K562 (cell line): Measurements from ENCODE around the gene KLF2. TPM values are rescaled to one million over a fixed set of nuclear protein-coding genes. Genes with fewer than 3 reads are reported as not detected.

Experiments used
- ATAC-seq: fragments of 200-7000 bp; cut with Tn5 transposase; 3 replicates; pipeline ENCODE4 v1.9.1; 2020; ENCODE audit warnings: moderate library complexity
- BruUV-seq: library from RNA; stranded (reverse); fragments of 400-500 nt; replicated peaks from 2 replicates; lab custom pipeline; 2021; lab: Mats Ljungman, UMichigan
- CTCF ChIA-PET: fragments of 300-600 bp; formaldehyde crosslinking; extraction: SDS; loops from one replicate; lab custom pipeline; 2021; ENCODE audit warnings: low intra/inter-chr PET ratio; lab: Yijun Ruan, JAX
- POLR2A ChIA-PET: fragments of 300-600, 350-650 bp; sonication (Branson Sonifier 250); formaldehyde crosslinking; extraction: SDS; loops from one replicate; lab custom pipeline; 2021; ENCODE audit warnings: antibody characterized with exemption, inconsistent platforms; lab: Yijun Ruan, JAX
- DNase-seq, 4 experiments: peaks; one replicate each; pipeline versions ENCODE4 v3.0.0 to v3.0.0-alpha.2; 2011 to 2018; ENCODE audit warnings: low spot score in 3 of 4, mixed read lengths in 3 of 4; ENCODE audit errors: extremely low read depth in 1 of 4
- FAIRE-seq: peaks from 2 replicates; lab custom pipeline; 2011; peaks lifted over from hg19 to GRCh38; lab: Jason Lieb, UNC
- H2AFZ ChIP-seq: 2 replicates; pipeline ENCODE4 v1.6.0; 2011; ENCODE audit warnings: low read depth, low read length, control low read depth, inconsistent platforms
- H3K27ac ChIP-seq: fragments of 200-600 bp; 3 replicates; pipeline ENCODE4 v1.8.0; 2011; ENCODE audit warnings: low read depth, mild to moderate bottlenecking, control low read depth, inconsistent platforms, low read length, moderate library complexity, mixed read lengths; ENCODE audit errors: extremely low read depth
- H3K27me3 ChIP-seq, 2 experiments: fragments of 300-600 bp in 1 of 2; 2 replicates in 1 of 2; 3 replicates in 1 of 2; pipeline versions ENCODE4 v1.6.0 to v1.8.0; 2011; ENCODE audit warnings: inconsistent platforms in 2 of 2, low read length in 2 of 2, mild to moderate bottlenecking in 1 of 2, mixed read lengths in 1 of 2, moderate library complexity in 1 of 2; ENCODE audit not compliant: control insufficient read depth in 2 of 2, insufficient read depth in 2 of 2
- H3K36me3 ChIP-seq: fragments of 300-600 bp; 3 replicates; pipeline ENCODE4 v1.8.0; 2011; ENCODE audit warnings: mild to moderate bottlenecking, low read length, inconsistent platforms; ENCODE audit not compliant: control insufficient read depth, insufficient read depth
- H3K4me1 ChIP-seq, 2 experiments: fragments of 200-600 bp in 1 of 2; replicated peaks in 1 of 2; 2 replicates in 1 of 2; 3 replicates in 1 of 2; pipeline versions ENCODE4 v1.5.1 to v1.8.0; 2011; ENCODE audit warnings: inconsistent platforms in 2 of 2, low read length in 2 of 2, mild to moderate bottlenecking in 1 of 2, mixed read lengths in 1 of 2, moderate library complexity in 1 of 2; ENCODE audit not compliant: control insufficient read depth in 2 of 2, insufficient read depth in 2 of 2
- H3K4me2 ChIP-seq: 2 replicates; pipeline ENCODE4 v1.6.1; 2011; ENCODE audit warnings: low read length, control low read depth, inconsistent platforms, mixed read lengths; ENCODE audit not compliant: insufficient read depth
- H3K4me3 ChIP-seq: fragments of 200-600 bp; sonication (generic), shearing (Covaris generic); 2 replicates; pipeline ENCODE4 v1.5.1; 2016; ENCODE audit warnings: control low read depth, inconsistent platforms
- H3K79me2 ChIP-seq: fragments of 200-600 bp; 3 replicates; pipeline ENCODE4 v1.8.0; 2011; ENCODE audit warnings: low read length, inconsistent platforms; ENCODE audit not compliant: control insufficient read depth, insufficient read depth
- H3K9ac ChIP-seq, 2 experiments: 2 replicates each; pipeline versions ENCODE4 v1.6.0 to v1.6.1; 2011; ENCODE audit warnings: low read depth in 2 of 2, low read length in 2 of 2, control low read depth in 1 of 2, inconsistent platforms in 1 of 2, mild to moderate bottlenecking in 1 of 2, mixed read lengths in 1 of 2; ENCODE audit not compliant: insufficient read depth in 1 of 2
- H3K9me1 ChIP-seq: one replicate; pipeline ENCODE4 v1.6.0; 2011; ENCODE audit warnings: inconsistent platforms, mild to moderate bottlenecking, low read length, moderate library complexity; ENCODE audit not compliant: control insufficient read depth, insufficient read depth
- H3K9me3 ChIP-seq: replicated peaks from 2 replicates; pipeline ENCODE4 v1.5.1; 2011; ENCODE audit warnings: low read depth, low read length, inconsistent platforms; ENCODE audit not compliant: control insufficient read depth, insufficient read depth
- H4K20me1 ChIP-seq: replicated peaks from 2 replicates; pipeline ENCODE4 v1.6.1; 2011; ENCODE audit warnings: low read length, inconsistent platforms, mixed read lengths; ENCODE audit not compliant: control insufficient read depth, insufficient read depth
- BRD4 ChIP-seq: fragments of 200-600 bp; sonication (generic); IDR thresholded peaks from 2 replicates; pipeline ENCODE4 v1.6.1; 2017; ENCODE audit warnings: inconsistent platforms
- DACH1 ChIP-seq: fragments of 450-650 bp; IDR thresholded peaks from 2 replicates; pipeline ENCODE4 v1.6.1; 2018; ENCODE audit not compliant: partially characterized antibody
- DIDO1 ChIP-seq: fragments of 450-650 bp; IDR thresholded peaks from 2 replicates; pipeline ENCODE4 v1.6.1; 2016; ENCODE audit warnings: low read depth, missing biosample characterization, missing genetic modification characterization
- FOSL1 ChIP-seq: fragments of 200-800 bp; sonication (Bioruptor generic); conservative IDR thresholded peaks from 2 replicates; pipeline ENCODE4 v1.6.1; 2016; ENCODE audit warnings: missing genetic modification characterization, missing compliant biosample characterization
- GTF2B ChIP-seq: IDR thresholded peaks from 2 replicates; pipeline ENCODE4 v1.6.1; 2011; ENCODE audit not compliant: insufficient read length; ENCODE audit errors: extremely low read depth
- KLF16 ChIP-seq: IDR thresholded peaks from 2 replicates; pipeline ENCODE4 v1.6.1; 2016; ENCODE audit warnings: antibody characterized with exemption
- PTBP1 ChIP-seq: fragments of 200-400 bp; formaldehyde crosslinking; IDR thresholded peaks from 2 replicates; pipeline ENCODE4 v1.6.1; 2017; ENCODE audit warnings: low read depth, low read length
- PURB ChIP-seq: sonication (generic); formaldehyde crosslinking; IDR thresholded peaks from 2 replicates; pipeline ENCODE4 v1.9.0; 2021; ENCODE audit warnings: low read depth, mild to moderate bottlenecking, missing genetic modification reagents
- RFX1 ChIP-seq: fragments of 450-650 bp; IDR thresholded peaks from 2 replicates; pipeline ENCODE4 v1.6.1; 2016; ENCODE audit warnings: mild to moderate bottlenecking, moderate library complexity
- RNF2 ChIP-seq: sonication (generic); IDR thresholded peaks from 2 replicates; pipeline ENCODE4 v1.6.1; 2016
- ZBED1 ChIP-seq: IDR thresholded peaks from 2 replicates; pipeline ENCODE4 v1.6.1; 2014
- ZNF124 ChIP-seq: sonication (generic); formaldehyde crosslinking; IDR thresholded peaks from 2 replicates; pipeline ENCODE4 v1.8.1; 2022; ENCODE audit warnings: missing genetic modification reagents
- WGBS: fragments of 100-300 bp; shearing (Covaris generic); methylation state at CpG from one replicate; pipeline ENCODE4 v1.1.6; 2016; ENCODE audit warnings: low coverage, mixed read lengths; ENCODE audit not compliant: insufficient coverage; ENCODE audit errors: missing lambda C conversion rate; 5-methylcytosine and 5-hydroxymethylcytosine counted together
- in situ Hi-C: fragments of 300-500 bp; cut with MboI; formaldehyde crosslinking; loops from 4 replicates; pipeline ENCODE4 v1.15.0; 2018; ENCODE audit warnings: inconsistent platforms, mixed read lengths
- intact Hi-C: fragments of 100-400 bp; cut with micrococcal nuclease; formaldehyde crosslinking; loops from 2 replicates; pipeline ENCODE4 v1.14.2; 2022
- polyA plus RNA-seq, 8 experiments: library from polyadenylated mRNA; depleted of rRNA in 4 of 8; stranded (reverse) in 5 of 8; unstranded in 3 of 8; fragments of >200 nt; fragmentation: Nextera tagmentation in 2 of 8; fragmentation: Illumina TruSeq in 1 of 8; extraction: Ambion mirVana in 2 of 8; extraction: Trizol in 1 of 8; gene quantifications; 2 replicates each; pipeline versions ENCODE4 v1.2.1 to v1.2.3, GENCODE V29; 2011 to 2014; ENCODE audit warnings: inconsistent platforms in 1 of 8, missing spikeins in 1 of 8
- total RNA-seq, 7 experiments: library from RNA; depleted of rRNA in 6 of 7; stranded (reverse); fragments of >200 nt in 6 of 7; fragmentation: Illumina TruSeq in 2 of 7; extraction: Trizol in 2 of 7; gene quantifications; 2 replicates each; pipeline versions ENCODE4 v1.2.1 to v1.2.3, GENCODE V29; 2011 to 2021; ENCODE audit warnings: low replicate concordance in 1 of 7
- TF ChIP-seq, protein P1 (sequence below): fragments of 250-450 bp; sonication (Bioruptor Pico); IDR thresholded peaks from 2 replicates; pipeline ENCODE4 v1.8.0; 2021; ENCODE audit warnings: mild to moderate bottlenecking, moderate library complexity
- TF ChIP-seq, protein P2 (sequence below): sonication (generic); formaldehyde crosslinking; IDR thresholded peaks from 2 replicates; pipeline ENCODE4 v1.8.0; 2022; ENCODE audit warnings: mild to moderate bottlenecking, missing genetic modification reagents, borderline replicate concordance

The KLF2 gene
- total and polyA plus RNA-seq, 9 of the 15 experiments (the other 6 are each of a cell fraction or from before 2014, with no cell fraction given), result 0.07 to 0.71 TPM; not detected in 7

- Histone ChIP-seq H3K4me3 (no peak overlapping the region), H3K79me2 (no peaks in the 10 kb centered on the region), H4K20me1 (peaks cover 10% of the 10 kb centered on the region), H3K36me3 (peaks cover 40% of the 10 kb centered on the region; the same call in 2 of the 3 replicates), H2AFZ (no peak overlapping the region), H3K9me1 (no peaks in the 10 kb centered on the region), H3K27ac (no peak overlapping the region), H3K4me1 (peaks cover 32 to 43% of the 10 kb centered on the region in 2 experiments), H3K9ac (no peak overlapping the region), H3K9me3 (no peaks in the 10 kb centered on the region), H3K4me2 (no peak overlapping the region), H3K27me3 (no peaks in the 10 kb centered on the region)
- in situ Hi-C loops, result no loop called here
- FAIRE-seq, result no peak
- 81% methylated on average over 12 of the region's 12 CpGs for WGBS
- intact Hi-C loops, result no loop called here
- POLR2A ChIA-PET, result no interaction called here
- no TSS peak for BruUV-seq
- CTCF ChIA-PET, result no interaction called here
- DNase-seq, result no peak
- TF ChIP-seq ZNF124 (CRISPR knock-in tag) (no peak), RFX1 (no peak)
- TF ChIP-seq, protein P1, sequence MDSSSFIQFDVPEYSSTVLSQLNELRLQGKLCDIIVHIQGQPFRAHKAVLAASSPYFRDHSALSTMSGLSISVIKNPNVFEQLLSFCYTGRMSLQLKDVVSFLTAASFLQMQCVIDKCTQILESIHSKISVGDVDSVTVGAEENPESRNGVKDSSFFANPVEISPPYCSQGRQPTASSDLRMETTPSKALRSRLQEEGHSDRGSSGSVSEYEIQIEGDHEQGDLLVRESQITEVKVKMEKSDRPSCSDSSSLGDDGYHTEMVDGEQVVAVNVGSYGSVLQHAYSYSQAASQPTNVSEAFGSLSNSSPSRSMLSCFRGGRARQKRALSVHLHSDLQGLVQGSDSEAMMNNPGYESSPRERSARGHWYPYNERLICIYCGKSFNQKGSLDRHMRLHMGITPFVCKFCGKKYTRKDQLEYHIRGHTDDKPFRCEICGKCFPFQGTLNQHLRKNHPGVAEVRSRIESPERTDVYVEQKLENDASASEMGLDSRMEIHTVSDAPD (CRISPR knock-in tag), result no peak
- ATAC-seq, result no peak
These were observed 48.5 kb downstream of the KLF2 start for GRCh38 chr19:16373079-16373478.

DNA sequence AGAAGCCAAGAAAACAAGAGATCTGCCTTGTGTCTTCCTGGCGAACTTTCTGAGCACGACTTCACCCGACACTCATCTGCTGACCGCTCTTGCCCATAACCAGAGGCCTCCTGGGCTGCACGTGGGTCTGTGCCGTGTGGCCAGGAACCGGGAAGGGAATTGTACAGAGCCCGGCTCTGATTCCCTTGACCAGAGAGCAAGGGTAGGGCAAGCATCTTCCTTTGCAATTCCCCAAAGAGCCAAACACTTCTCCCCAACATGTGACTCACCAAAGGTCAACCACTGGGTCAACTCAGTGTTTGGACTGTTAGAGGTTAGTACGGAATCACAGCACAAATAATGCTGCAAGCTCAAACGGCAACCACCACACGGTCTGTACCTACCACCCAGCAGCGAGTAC, 48.9 kb downstream of the KLF2 start:
- Histone ChIP-seq H3K4me2 (no peak overlapping the region), H3K36me3 (peaks cover 40% of the 10 kb centered on the region; the same call in 2 of the 3 replicates), H3K27ac (no peak overlapping the region), H4K20me1 (peaks cover 7% of the 10 kb centered on the region), H3K79me2 (no peaks in the 10 kb centered on the region), H3K9me3 (no peaks in the 10 kb centered on the region), H3K9me1 (no peaks in the 10 kb centered on the region), H3K4me1 (peaks cover 32 to 47% of the 10 kb centered on the region in 2 experiments), H3K27me3 (no peaks in the 10 kb centered on the region), H3K9ac (no peak overlapping the region), H3K4me3 (no peak overlapping the region), H2AFZ (no peak overlapping the region)
- CTCF ChIA-PET, result no interaction called here
- BruUV-seq, result no TSS peak
- DNase-seq, result peak in 1 of 4 experiments; percentile 45
- intact Hi-C loops (no loop called here), in situ Hi-C loops (no loop called here)
- 56% methylated on average over 12 of the region's 12 CpGs for WGBS
- no peak for ATAC-seq
- POLR2A ChIA-PET, result no interaction called here
- FAIRE-seq, result peak; percentile 82
- no peak for TF ChIP-seq RFX1
- no peak for TF ChIP-seq PURB
- no peak for TF ChIP-seq ZBED1
- TF ChIP-seq GTF2B, result no peak
- TF ChIP-seq DIDO1 (tag), result no peak
- peak; percentile 60 for TF ChIP-seq FOSL1 (tag)
- no peak for TF ChIP-seq RNF2
- TF ChIP-seq BRD4, result no peak
- TF ChIP-seq KLF16, result no peak
- TF ChIP-seq, protein P2, sequence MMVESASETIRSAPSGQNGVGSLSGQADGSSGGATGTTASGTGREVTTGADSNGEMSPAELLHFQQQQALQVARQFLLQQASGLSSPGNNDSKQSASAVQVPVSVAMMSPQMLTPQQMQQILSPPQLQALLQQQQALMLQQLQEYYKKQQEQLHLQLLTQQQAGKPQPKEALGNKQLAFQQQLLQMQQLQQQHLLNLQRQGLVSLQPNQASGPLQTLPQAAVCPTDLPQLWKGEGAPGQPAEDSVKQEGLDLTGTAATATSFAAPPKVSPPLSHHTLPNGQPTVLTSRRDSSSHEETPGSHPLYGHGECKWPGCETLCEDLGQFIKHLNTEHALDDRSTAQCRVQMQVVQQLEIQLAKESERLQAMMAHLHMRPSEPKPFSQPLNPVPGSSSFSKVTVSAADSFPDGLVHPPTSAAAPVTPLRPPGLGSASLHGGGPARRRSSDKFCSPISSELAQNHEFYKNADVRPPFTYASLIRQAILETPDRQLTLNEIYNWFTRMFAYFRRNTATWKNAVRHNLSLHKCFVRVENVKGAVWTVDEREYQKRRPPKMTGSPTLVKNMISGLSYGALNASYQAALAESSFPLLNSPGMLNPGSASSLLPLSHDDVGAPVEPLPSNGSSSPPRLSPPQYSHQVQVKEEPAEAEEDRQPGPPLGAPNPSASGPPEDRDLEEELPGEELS (CRISPR knock-in tag), result no peak
- no peak for TF ChIP-seq DACH1
- no peak for TF ChIP-seq PTBP1
